Measurements from ENCODE around the gene ADGRE2.

The ADGRE2 gene

DNA sequence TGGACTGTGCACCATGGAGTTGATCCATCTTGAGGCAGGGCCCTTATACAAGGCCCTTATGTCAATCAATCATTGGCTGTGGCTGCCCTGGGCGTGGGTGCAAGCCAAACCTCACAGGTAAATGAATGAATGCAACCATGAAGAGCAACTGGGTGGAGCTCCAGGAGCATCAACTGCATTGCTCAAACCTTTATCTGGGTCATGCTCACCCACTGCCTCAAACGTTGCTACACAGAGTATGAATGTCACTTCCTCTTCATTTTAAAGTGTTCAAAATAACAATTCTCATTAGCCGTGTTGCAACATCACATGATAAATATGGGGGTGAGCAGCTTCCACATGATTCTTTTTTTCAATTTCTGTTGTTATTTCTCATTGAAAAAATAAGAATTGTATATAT, 94.9 kb downstream of the ADGRE2 start:
- DNase-seq, result no peak
- no peak for ATAC-seq (ENCODE audit: insufficient read depth, low read depth)

More for the DNA sequence above, 94.9 kb downstream of the ADGRE2 start:
- Histone ChIP-seq H3K9ac (ENCODE audit: low read depth, low read length) (no peak overlapping the region), H3K27me3 (ENCODE audit: insufficient read depth, low read length, poor library complexity) (no peaks in the 10 kb centered on the region), H3K9me3 (ENCODE audit: insufficient read depth, low read length, severe bottlenecking) (no peaks in the 10 kb centered on the region), H3K4me3 (ENCODE audit: low read depth in 1 of 2, low read length in 2 of 2) (no peak overlapping the region), H3K4me1 (ENCODE audit: insufficient read depth, low read length) (peaks cover 2% of the 10 kb centered on the region; the same call in 1 of the 2 replicates), H4K20me1 (ENCODE audit: insufficient read depth, low read length) (no peaks in the 10 kb centered on the region), H3K79me2 (ENCODE audit: insufficient read depth, low read length) (no peaks in the 10 kb centered on the region), H3K27ac (ENCODE audit: low read length) (no peak overlapping the region), H3K4me2 (ENCODE audit: insufficient read depth, low read length) (no peak overlapping the region), H2AFZ (ENCODE audit: low read depth, low read length) (no peak overlapping the region), H3K36me3 (ENCODE audit: insufficient read depth, low read length) (no peaks in the 10 kb centered on the region)
- TF ChIP-seq, protein P1, sequence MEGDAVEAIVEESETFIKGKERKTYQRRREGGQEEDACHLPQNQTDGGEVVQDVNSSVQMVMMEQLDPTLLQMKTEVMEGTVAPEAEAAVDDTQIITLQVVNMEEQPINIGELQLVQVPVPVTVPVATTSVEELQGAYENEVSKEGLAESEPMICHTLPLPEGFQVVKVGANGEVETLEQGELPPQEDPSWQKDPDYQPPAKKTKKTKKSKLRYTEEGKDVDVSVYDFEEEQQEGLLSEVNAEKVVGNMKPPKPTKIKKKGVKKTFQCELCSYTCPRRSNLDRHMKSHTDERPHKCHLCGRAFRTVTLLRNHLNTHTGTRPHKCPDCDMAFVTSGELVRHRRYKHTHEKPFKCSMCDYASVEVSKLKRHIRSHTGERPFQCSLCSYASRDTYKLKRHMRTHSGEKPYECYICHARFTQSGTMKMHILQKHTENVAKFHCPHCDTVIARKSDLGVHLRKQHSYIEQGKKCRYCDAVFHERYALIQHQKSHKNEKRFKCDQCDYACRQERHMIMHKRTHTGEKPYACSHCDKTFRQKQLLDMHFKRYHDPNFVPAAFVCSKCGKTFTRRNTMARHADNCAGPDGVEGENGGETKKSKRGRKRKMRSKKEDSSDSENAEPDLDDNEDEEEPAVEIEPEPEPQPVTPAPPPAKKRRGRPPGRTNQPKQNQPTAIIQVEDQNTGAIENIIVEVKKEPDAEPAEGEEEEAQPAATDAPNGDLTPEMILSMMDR (IDR thresholded peaks at IDR 0.05; ENCODE audit: borderline replicate concordance, extremely low read depth, low read length, poor library complexity, severe bottlenecking), result no peak
- TF ChIP-seq EZH2 (IDR thresholded peaks at IDR 0.05; ENCODE audit: borderline replicate concordance, low read depth, low read length, severe bottlenecking), result no peak
